Liver (tissue), 3 donors: Measurements from ENCODE around the gene COL23A1.

Source experiments
- ATF3 ChIP-seq: IDR thresholded peaks from 2 replicates; pipeline ENCODE4 v1.6.1; 2016; ENCODE audit warnings: antibody characterized with exemption
- CTCF ChIP-seq: fragments of 150-350 bp; IDR thresholded peaks from 2 replicates; pipeline ENCODE4 v1.5.1; 2017; ENCODE audit warnings: improper control_type of control experiment, low read depth, low read length; ENCODE audit not compliant: missing input control
- FOXA1 ChIP-seq: IDR thresholded peaks from 2 replicates; pipeline ENCODE4 v1.6.1; 2016; ENCODE audit warnings: antibody characterized with exemption
- GABPA ChIP-seq, 2 donors: IDR thresholded peaks in 1 of 2; conservative IDR thresholded peaks in 1 of 2; 2 replicates each; pipeline ENCODE4 v1.6.1; 2016; ENCODE audit warnings: antibody characterized with exemption in 2 of 2, mild to moderate bottlenecking in 1 of 2, moderate library complexity in 1 of 2
- HNF4A ChIP-seq, 2 donors: conservative IDR thresholded peaks; 2 replicates each; pipeline ENCODE4 v1.6.1; 2016; ENCODE audit warnings: antibody characterized with exemption in 2 of 2, mild to moderate bottlenecking in 2 of 2
- HNF4G ChIP-seq: IDR thresholded peaks from 2 replicates; pipeline ENCODE4 v1.6.1; 2016; ENCODE audit warnings: antibody characterized with exemption
- JUND ChIP-seq, 2 donors: IDR thresholded peaks; 2 replicates each; pipeline ENCODE4 v1.6.1; 2016; ENCODE audit warnings: antibody characterized with exemption in 2 of 2
- NR2F2 ChIP-seq: IDR thresholded peaks from 2 replicates; pipeline ENCODE4 v1.6.1; 2016; ENCODE audit warnings: antibody characterized with exemption
- RAD21 ChIP-seq, 2 donors: IDR thresholded peaks; 2 replicates each; pipeline ENCODE4 v1.6.1; 2016; ENCODE audit warnings: antibody characterized with exemption in 2 of 2, mild to moderate bottlenecking in 2 of 2
- REST ChIP-seq: IDR thresholded peaks from 2 replicates; pipeline ENCODE4 v1.6.1; 2016; ENCODE audit warnings: antibody characterized with exemption, mild to moderate bottlenecking
- SP1 ChIP-seq: IDR thresholded peaks from 2 replicates; pipeline ENCODE4 v1.6.1; 2018; ENCODE audit warnings: antibody characterized with exemption, mild to moderate bottlenecking
- TAF1 ChIP-seq: conservative IDR thresholded peaks from 2 replicates; pipeline ENCODE4 v1.6.1; 2016; ENCODE audit warnings: antibody characterized with exemption, mild to moderate bottlenecking
- YY1 ChIP-seq: IDR thresholded peaks from 2 replicates; pipeline ENCODE4 v1.6.1; 2016; ENCODE audit warnings: antibody characterized with exemption, mild to moderate bottlenecking
- ZBTB33 ChIP-seq: IDR thresholded peaks from 2 replicates; pipeline ENCODE4 v1.6.1; 2016; ENCODE audit warnings: antibody characterized with exemption
- donor health status: healthy.
- donor health status: healthy.

GRCh38 chr5:178210073-178210535 is 380.1 kb downstream of the COL23A1 start:
- TF ChIP-seq CTCF: no peak
- no peak for TF ChIP-seq SP1
- TF ChIP-seq HNF4G: no peak
- TF ChIP-seq HNF4A (conservative IDR thresholded peaks at IDR 0.05): no peak
- no peak for TF ChIP-seq REST
- TF ChIP-seq RAD21 (IDR thresholded peaks at IDR 0.05): no peak
- no peak for TF ChIP-seq YY1
- TF ChIP-seq GABPA (IDR thresholded peaks at IDR 0.05 in 1 of 2, conservative IDR thresholded peaks at IDR 0.05 in 1 of 2): no peak
- no peak for TF ChIP-seq FOXA1
- TF ChIP-seq TAF1: no peak
- no peak for TF ChIP-seq ATF3
- no peak for TF ChIP-seq JUND (IDR thresholded peaks at IDR 0.05)
- TF ChIP-seq NR2F2: no peak
- TF ChIP-seq ZBTB33: no peak
